ENCODE measurements around the gene ATP2C1. TPM values are rescaled to one million over a fixed set of nuclear protein-coding genes. Genes with fewer than 3 reads are reported as not detected.
"Not testable (repeated sequence)": the region's sequence is repeated elsewhere in the genome, so short reads cannot be mapped to it uniquely, and the experiment has no call there.

Gene ATP2C1
- total RNA-seq, 1 donor from 2014 or later, result 128 TPM

- H3K27ac ChIP-seq, result no peak overlapping the region
- no peak for TF ChIP-seq CTCF (IDR thresholded peaks at IDR 0.05)
- H3K4me1 ChIP-seq, result peaks cover 7% of the 10 kb centered on the region
- no peak overlapping the region for H3K4me3 ChIP-seq
- no peaks in the 10 kb centered on the region for H3K27me3 ChIP-seq (ENCODE audit: low read depth)
- H3K36me3 ChIP-seq, result no peaks in the 10 kb centered on the region
- intact Hi-C loops (cut with DNase I), result no loop called here
- ATAC-seq (no peak), DNase-seq (no peak)
- H3K9me3 ChIP-seq, result no peaks in the 10 kb centered on the region
Measured at GRCh38 chr3:131031660-131032059, 137.8 kb downstream of the ATP2C1 start.

- peak; percentile 60 for TF ChIP-seq CTCF (IDR thresholded peaks at IDR 0.05)
- no peaks in the 10 kb centered on the region for H3K27me3 ChIP-seq (ENCODE audit: low read depth)
- H3K4me3 ChIP-seq, result no peak overlapping the region
- H3K36me3 ChIP-seq, result no peaks in the 10 kb centered on the region
- intact Hi-C loops (cut with DNase I), result no loop called here
- ATAC-seq (peak; percentile 47 to 61), DNase-seq (no peak)
- no peak overlapping the region for H3K27ac ChIP-seq
- no peaks in the 10 kb centered on the region for H3K4me1 ChIP-seq
- H3K9me3 ChIP-seq, result no peaks in the 10 kb centered on the region
Measured at GRCh38 chr3:131033480-131034080, 139.7 kb downstream of the ATP2C1 start.

GRCh38 chr3:131036200-131036816 is 142.4 kb downstream of the ATP2C1 start:
- Histone ChIP-seq H3K36me3 (no peaks in the 10 kb centered on the region), H3K9me3 (no peaks in the 10 kb centered on the region), H3K27ac (no peak overlapping the region), H3K27me3 (ENCODE audit: low read depth) (no peaks in the 10 kb centered on the region), H3K4me3 (no peak overlapping the region), H3K4me1 (no peaks in the 10 kb centered on the region)
- DNase-seq (no peak), ATAC-seq (peak in 1 of 2 donors; percentile 58)
- intact Hi-C loops (cut with DNase I), result no loop called here
- no peak for TF ChIP-seq CTCF (IDR thresholded peaks at IDR 0.05)

- Histone ChIP-seq H3K27me3 (ENCODE audit: low read depth) (no peaks in the 10 kb centered on the region), H3K27ac (no peak overlapping the region), H3K36me3 (no peaks in the 10 kb centered on the region), H3K4me1 (no peaks in the 10 kb centered on the region), H3K9me3 (no peaks in the 10 kb centered on the region), H3K4me3 (no peak overlapping the region)
- ATAC-seq, result no peak
- no peak for TF ChIP-seq CTCF (IDR thresholded peaks at IDR 0.05)
- no peak for DNase-seq
- intact Hi-C loops (cut with DNase I), result no loop called here
Measured at GRCh38 chr3:131036986-131037385, 143.1 kb downstream of the ATP2C1 start.

GRCh38 chr3:131038326-131038725 is 144.4 kb downstream of the ATP2C1 start:
- no peak for DNase-seq

GRCh38 chr3:131042271-131042985 is 148.5 kb downstream of the ATP2C1 start:
- ATAC-seq; H3K4me3 ChIP-seq; H3K4me1 ChIP-seq; H3K9me3 ChIP-seq; DNase-seq; H3K36me3 ChIP-seq; intact Hi-C loops (cut with DNase I); H3K27me3 ChIP-seq (ENCODE audit: low read depth); H3K27ac ChIP-seq: not testable (repeated sequence)

More at GRCh38 chr3:131038326-131038725, 144.4 kb downstream of the ATP2C1 start:
- intact Hi-C loops (cut with DNase I), result no loop called here
- no peaks in the 10 kb centered on the region for H3K27me3 ChIP-seq (ENCODE audit: low read depth)
- TF ChIP-seq CTCF (IDR thresholded peaks at IDR 0.05), result no peak
- H3K9me3 ChIP-seq, result no peaks in the 10 kb centered on the region
- ATAC-seq, result no peak
- no peak overlapping the region for H3K27ac ChIP-seq
- H3K4me3 ChIP-seq, result no peak overlapping the region
- no peaks in the 10 kb centered on the region for H3K36me3 ChIP-seq
- H3K4me1 ChIP-seq, result no peaks in the 10 kb centered on the region
